Left lung (tissue), 10 donors: Measurements from ENCODE around the gene PAQR7. TPM values are rescaled to one million over a fixed set of nuclear protein-coding genes. Genes with fewer than 3 reads are reported as not detected.

Experiments used
- ATAC-seq: fragments of 200-7000 bp; cut with Tn5 transposase; one replicate; pipeline ENCODE4 v1.9.1; 2020; ENCODE audit warnings: moderate library complexity
- DNase-seq, 4 donors: peaks; one replicate each; pipeline ENCODE4 v3.0.0-alpha.2; 2013 to 2020
- H3K27ac ChIP-seq, 2 donors: fragments of 200-600 bp; sonication (generic) in 1 of 2; one replicate each; pipeline versions ENCODE4 v1.5.0 to v1.8.0; 2020 to 2021
- H3K27me3 ChIP-seq, 2 donors: fragments of 200-600 bp; sonication (generic) in 1 of 2; one replicate each; pipeline versions ENCODE4 v1.5.0 to v1.8.0; 2020 to 2021
- H3K36me3 ChIP-seq, 2 donors: fragments of 200-600 bp; sonication (generic) in 1 of 2; one replicate each; pipeline versions ENCODE4 v1.5.0 to v1.8.0; 2020 to 2021
- H3K4me1 ChIP-seq, 2 donors: fragments of 200-600 bp; one replicate each; pipeline ENCODE4 v1.8.0; 2021
- H3K4me3 ChIP-seq, 2 donors: fragments of 200-600 bp; sonication (generic) in 1 of 2; one replicate each; pipeline versions ENCODE4 v1.5.0 to v1.8.0; 2020 to 2021; ENCODE audit warnings: mild to moderate bottlenecking in 1 of 2
- H3K9me3 ChIP-seq, 2 donors: fragments of 200-600 bp; sonication (generic) in 1 of 2; one replicate each; pipeline versions ENCODE4 v1.5.0 to v1.8.0; 2020 to 2021
- CTCF ChIP-seq, 2 donors: fragments of 200-600 bp; sonication (generic) in 1 of 2; IDR thresholded peaks; one replicate each; pipeline versions ENCODE4 v1.5.0 to v1.8.0; 2021; ENCODE audit warnings: antibody characterized with exemption in 2 of 2
- intact Hi-C, 2 donors: fragments of 100-400 bp; cut with DNase I; formaldehyde crosslinking; loops; one replicate each; pipeline versions ENCODE4 v1.11.2 to v1.14.2; 2022
- polyA plus RNA-seq, 6 donors: library from polyadenylated mRNA; unstranded; fragments of 120-200 nt; gene quantifications; one replicate each; pipeline ENCODE4 v1.2.1, GENCODE V29; 2013; ENCODE audit not compliant: insufficient read length in 6 of 6
- total RNA-seq, 2 donors: library from RNA; stranded (reverse); fragmentation: NEBNext Ultra II Directional; extraction: Animal tissue kit (Norgen Biotek cat#: 25700); gene quantifications; one replicate each; pipeline ENCODE4 v1.2.1, GENCODE V29; 2021
- donor health status: DM: no; HTN: yes; CAD: no.
- donor health status: DM: no; HTN: no; CAD: no.

Gene PAQR7
- total and polyA plus RNA-seq, 8 donors = 11.3 to 20.2 (median 17.8) TPM

GRCh38 chr1:25872713-25873112, 2.8 kb downstream of the PAQR7 start:
- DNase-seq (no peak), ATAC-seq (no peak)
- Histone ChIP-seq H3K9me3 (no peaks in the 10 kb centered on the region), H3K36me3 (peaks cover 0 to 7% of the 10 kb centered on the region in 2 donors), H3K4me3 (no peak overlapping the region), H3K4me1 (peaks cover 21 to 59% of the 10 kb centered on the region in 2 donors), H3K27me3 (no peaks in the 10 kb centered on the region), H3K27ac (no peak overlapping the region)
- intact Hi-C loops = no loop called here
- no peak for TF ChIP-seq CTCF (IDR thresholded peaks at IDR 0.05)

GRCh38 chr1:25871704-25872494, 3.6 kb downstream of the PAQR7 start:
- Histone ChIP-seq H3K4me1 (peaks cover 21 to 59% of the 10 kb centered on the region in 2 donors), H3K4me3 (no peak overlapping the region), H3K36me3 (peaks cover 0 to 7% of the 10 kb centered on the region in 2 donors), H3K27me3 (no peaks in the 10 kb centered on the region), H3K9me3 (no peaks in the 10 kb centered on the region), H3K27ac (peak overlapping the region in 1 of 2 donors; percentile 50)
- intact Hi-C loops = no loop called here
- DNase-seq (peak in 2 of 4 donors; percentile 22 to 76), ATAC-seq (peak; percentile 36)
- TF ChIP-seq CTCF (IDR thresholded peaks at IDR 0.05) = no peak

- Histone ChIP-seq H3K27me3 (no peaks in the 10 kb centered on the region), H3K4me3 (no peak overlapping the region), H3K4me1 (peaks cover 21 to 54% of the 10 kb centered on the region in 2 donors), H3K27ac (no peak overlapping the region), H3K36me3 (peaks cover 0 to 7% of the 10 kb centered on the region in 2 donors), H3K9me3 (no peaks in the 10 kb centered on the region)
- intact Hi-C loops = no loop called here
- TF ChIP-seq CTCF (IDR thresholded peaks at IDR 0.05) = no peak
- ATAC-seq (peak; percentile 9), DNase-seq (peak in 1 of 4 donors; percentile 35)
These were observed 4.3 kb downstream of the PAQR7 start for GRCh38 chr1:25871086-25871703.

- H3K36me3 ChIP-seq = peaks cover 0 to 7% of the 10 kb centered on the region in 2 donors
- intact Hi-C loops = no loop called here
- H3K27me3 ChIP-seq = no peaks in the 10 kb centered on the region
- no peak overlapping the region for H3K4me3 ChIP-seq
- ATAC-seq = no peak
- peaks cover 21 to 48% of the 10 kb centered on the region in 2 donors for H3K4me1 ChIP-seq
- H3K9me3 ChIP-seq = no peaks in the 10 kb centered on the region
- no peak for DNase-seq
- no peak for TF ChIP-seq CTCF (IDR thresholded peaks at IDR 0.05)
- no peak overlapping the region for H3K27ac ChIP-seq
These were observed 4.9 kb downstream of the PAQR7 start for GRCh38 chr1:25870614-25871013.

- H3K27me3 ChIP-seq = no peaks in the 10 kb centered on the region
- H3K9me3 ChIP-seq = no peaks in the 10 kb centered on the region
- H3K27ac ChIP-seq = no peak overlapping the region
- intact Hi-C loops = no loop called here
- peaks cover 21 to 44% of the 10 kb centered on the region in 2 donors for H3K4me1 ChIP-seq
- no peak for DNase-seq
- no peak for TF ChIP-seq CTCF (IDR thresholded peaks at IDR 0.05)
- H3K36me3 ChIP-seq = peaks cover 0 to 7% of the 10 kb centered on the region in 2 donors
- no peak for ATAC-seq
- no peak overlapping the region for H3K4me3 ChIP-seq
These were observed 5.5 kb downstream of the PAQR7 start for GRCh38 chr1:25869909-25870606.
